ENCODE results near the gene PEX13. TPM values are rescaled to one million over a fixed set of nuclear protein-coding genes. Genes with fewer than 3 reads are reported as not detected.
A peak's percentile ranks its signal among the peaks of the same experiment; 100 is the strongest.

PEX13 gene
- 32.0 and 37.4 TPM in 2 replicates for total RNA-seq (2022)
- percentile 90 among the genes with signal in this experiment for Bru-seq, nascent RNA
- BruChase-seq, experiment 1, labeled RNA remaining after a 6-hour chase = percentile 86 among the genes with signal in this experiment
- percentile 92 among the genes with signal in this experiment for BruChase-seq, experiment 2, labeled RNA remaining after a 2-hour chase
- long read RNA-seq, full-length matches to known transcripts = 42 of 59 reads
- long read RNA-seq, partial matches to known transcripts = 6 of 59 reads
- long read RNA-seq, other reads (novel, unspliced or antisense) = 11 of 59 reads

GRCh38 chr2:61017556-61018317 lies at the start of gene PEX13, which contains the start of gene PUS10:
Gene PEX13 (plus strand): TSS chr2:61017720. CDS start chr2:61017760, 40 bp downstream.
Gene PUS10 (minus strand): TSS chr2:61018255. CDS start chr2:61011890, 6,365 bp downstream.
- peaks cover 5% of the 10 kb centered on the region for H3K9me3 Mint-ChIP-seq (ENCODE audit: low read depth, unreplicated experiment)
- no TSS peak for BruUV-seq (replicated peaks)
- H3K27ac Mint-ChIP-seq (ENCODE audit: unreplicated experiment) = peak within 1 kb of the TSS; percentile 93
- CTCF ChIA-PET = interaction anchor here (0.7 to 0.8 kb wide), 2 partner anchors 19 to 343 kb away, joined by 3 read pairs; no protein-coding TSS in a partner anchor
- peak within 1 kb of the TSS; percentile 86 for H3K4me3 Mint-ChIP-seq (ENCODE audit: low read depth, unreplicated experiment)
- intact Hi-C loops (cut with micrococcal nuclease; ENCODE audit: unreplicated experiment) = loop anchor here (5.0 kb wide), 1 partner anchor 135 kb away; the partner anchor contains the start of gene REL
- no peaks in the 10 kb centered on the region for H3K27me3 Mint-ChIP-seq (ENCODE audit: unreplicated experiment)
- H3K36me3 Mint-ChIP-seq (ENCODE audit: insufficient read depth, unreplicated experiment) = peaks cover 59% of the 10 kb centered on the region
- peak; percentile 79 for DNase-seq
- no peak for TF ChIP-seq CTCF (IDR thresholded peaks at IDR 0.05; ENCODE audit: unreplicated experiment)
- H3K4me1 Mint-ChIP-seq (ENCODE audit: low read depth, unreplicated experiment) = peaks cover 18% of the 10 kb centered on the region

- no peak overlapping the region for H3K27ac Mint-ChIP-seq (ENCODE audit: unreplicated experiment)
- no peak for DNase-seq
- intact Hi-C loops (cut with micrococcal nuclease; ENCODE audit: unreplicated experiment) = no loop called here
- TF ChIP-seq CTCF (IDR thresholded peaks at IDR 0.05; ENCODE audit: unreplicated experiment) = no peak
- CTCF ChIA-PET = no interaction called here
- H3K4me3 Mint-ChIP-seq (ENCODE audit: low read depth, unreplicated experiment) = no peak overlapping the region
- no TSS peak for BruUV-seq (replicated peaks)
- H3K36me3 Mint-ChIP-seq (ENCODE audit: insufficient read depth, unreplicated experiment) = no peaks in the 10 kb centered on the region
- no peaks in the 10 kb centered on the region for H3K27me3 Mint-ChIP-seq (ENCODE audit: unreplicated experiment)
- H3K9me3 Mint-ChIP-seq (ENCODE audit: low read depth, unreplicated experiment) = no peaks in the 10 kb centered on the region
- no peaks in the 10 kb centered on the region for H3K4me1 Mint-ChIP-seq (ENCODE audit: low read depth, unreplicated experiment)
Measured at GRCh38 chr2:60972889-60973656, 44.4 kb upstream of the PEX13 start.

GRCh38 chr2:60973705-60974104 lies 43.8 kb upstream of the PEX13 start:
- Mint-ChIP-seq H3K4me3 (ENCODE audit: low read depth, unreplicated experiment) (no peak overlapping the region), H3K9me3 (ENCODE audit: low read depth, unreplicated experiment) (no peaks in the 10 kb centered on the region)
- DNase-seq = no peak

More at GRCh38 chr2:60973705-60974104, 43.8 kb upstream of the PEX13 start:
- TF ChIP-seq CTCF (IDR thresholded peaks at IDR 0.05; ENCODE audit: unreplicated experiment) = no peak
- CTCF ChIA-PET = no interaction called here
- intact Hi-C loops (cut with micrococcal nuclease; ENCODE audit: unreplicated experiment) = no loop called here
- BruUV-seq (replicated peaks) = no TSS peak
- Mint-ChIP-seq H3K36me3 (ENCODE audit: insufficient read depth, unreplicated experiment) (no peaks in the 10 kb centered on the region), H3K4me1 (ENCODE audit: low read depth, unreplicated experiment) (no peaks in the 10 kb centered on the region), H3K27ac (ENCODE audit: unreplicated experiment) (no peak overlapping the region), H3K27me3 (ENCODE audit: unreplicated experiment) (no peaks in the 10 kb centered on the region)
